Measurements from ENCODE around the gene EXOSC6. TPM values are rescaled to one million over a fixed set of nuclear protein-coding genes. Genes with fewer than 3 reads are reported as not detected.
"Not testable (repeated sequence)": the region's sequence is repeated elsewhere in the genome, so short reads cannot be mapped to it uniquely, and the experiment has no call there.

EXOSC6 gene
- total RNA-seq, 1 donor from 2014 or later: 55.2 TPM

GRCh38 chr16:70276392-70276791 is 24.7 kb upstream of the EXOSC6 start:
- no peak overlapping the region for H3K4me3 Mint-ChIP-seq (ENCODE audit: unreplicated experiment)
- TF ChIP-seq, protein P1, sequence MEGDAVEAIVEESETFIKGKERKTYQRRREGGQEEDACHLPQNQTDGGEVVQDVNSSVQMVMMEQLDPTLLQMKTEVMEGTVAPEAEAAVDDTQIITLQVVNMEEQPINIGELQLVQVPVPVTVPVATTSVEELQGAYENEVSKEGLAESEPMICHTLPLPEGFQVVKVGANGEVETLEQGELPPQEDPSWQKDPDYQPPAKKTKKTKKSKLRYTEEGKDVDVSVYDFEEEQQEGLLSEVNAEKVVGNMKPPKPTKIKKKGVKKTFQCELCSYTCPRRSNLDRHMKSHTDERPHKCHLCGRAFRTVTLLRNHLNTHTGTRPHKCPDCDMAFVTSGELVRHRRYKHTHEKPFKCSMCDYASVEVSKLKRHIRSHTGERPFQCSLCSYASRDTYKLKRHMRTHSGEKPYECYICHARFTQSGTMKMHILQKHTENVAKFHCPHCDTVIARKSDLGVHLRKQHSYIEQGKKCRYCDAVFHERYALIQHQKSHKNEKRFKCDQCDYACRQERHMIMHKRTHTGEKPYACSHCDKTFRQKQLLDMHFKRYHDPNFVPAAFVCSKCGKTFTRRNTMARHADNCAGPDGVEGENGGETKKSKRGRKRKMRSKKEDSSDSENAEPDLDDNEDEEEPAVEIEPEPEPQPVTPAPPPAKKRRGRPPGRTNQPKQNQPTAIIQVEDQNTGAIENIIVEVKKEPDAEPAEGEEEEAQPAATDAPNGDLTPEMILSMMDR (IDR thresholded peaks at IDR 0.05): no peak
- no peaks in the 10 kb centered on the region for H3K4me1 Mint-ChIP-seq (ENCODE audit: unreplicated experiment)
- H3K27me3 Mint-ChIP-seq (ENCODE audit: unreplicated experiment): no peaks in the 10 kb centered on the region
- peaks cover 54% of the 10 kb centered on the region for H3K36me3 Mint-ChIP-seq (ENCODE audit: unreplicated experiment)
- peak overlapping the region; percentile 1 for H3K27ac Mint-ChIP-seq (ENCODE audit: unreplicated experiment)
- DNase-seq (ENCODE audit: extremely low spot score, unreplicated experiment): no peak
- no peaks in the 10 kb centered on the region for H3K9me3 Mint-ChIP-seq (ENCODE audit: unreplicated experiment)

- H3K4me1 Mint-ChIP-seq (ENCODE audit: unreplicated experiment): no peaks in the 10 kb centered on the region
- DNase-seq (ENCODE audit: extremely low spot score, unreplicated experiment): no peak
- H3K27ac Mint-ChIP-seq (ENCODE audit: unreplicated experiment): no peak overlapping the region
- H3K36me3 Mint-ChIP-seq (ENCODE audit: unreplicated experiment): peaks cover 59% of the 10 kb centered on the region
- TF ChIP-seq, protein P1 (IDR thresholded peaks at IDR 0.05): no peak
- no peaks in the 10 kb centered on the region for H3K27me3 Mint-ChIP-seq (ENCODE audit: unreplicated experiment)
- H3K9me3 Mint-ChIP-seq (ENCODE audit: unreplicated experiment): no peaks in the 10 kb centered on the region
- no peak overlapping the region for H3K4me3 Mint-ChIP-seq (ENCODE audit: unreplicated experiment)
Observed at GRCh38 chr16:70271696-70272095, 20.0 kb upstream of the EXOSC6 start.

DNA sequence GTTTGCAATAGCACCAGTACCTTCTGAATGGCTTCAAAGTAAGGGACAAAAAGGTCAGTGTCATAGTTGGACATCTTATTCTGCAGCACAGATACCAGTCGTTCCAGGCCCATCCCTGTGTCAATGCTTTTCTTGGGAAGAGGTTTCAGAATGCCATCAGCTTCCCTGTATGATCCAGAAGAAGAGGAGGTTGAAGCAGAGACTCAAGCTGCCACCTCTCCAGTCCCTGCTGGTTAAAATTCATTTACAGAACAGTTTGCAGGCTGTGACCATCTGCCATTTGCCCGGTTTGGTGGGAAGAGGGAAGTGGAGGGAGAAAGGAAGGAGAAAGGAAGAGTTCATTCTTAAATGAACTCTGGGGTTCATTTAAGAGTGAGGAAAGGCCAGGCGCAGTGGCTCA is 18.4 kb upstream of the EXOSC6 start:
- H3K36me3 Mint-ChIP-seq (ENCODE audit: unreplicated experiment): peaks cover 60% of the 10 kb centered on the region

GRCh38 chr16:70269471-70269870 is 17.7 kb upstream of the EXOSC6 start:
- no peaks in the 10 kb centered on the region for H3K9me3 Mint-ChIP-seq (ENCODE audit: unreplicated experiment)
- DNase-seq (ENCODE audit: extremely low spot score, unreplicated experiment): no peak
- no peaks in the 10 kb centered on the region for H3K27me3 Mint-ChIP-seq (ENCODE audit: unreplicated experiment)
- no peaks in the 10 kb centered on the region for H3K4me1 Mint-ChIP-seq (ENCODE audit: unreplicated experiment)
- H3K4me3 Mint-ChIP-seq (ENCODE audit: unreplicated experiment): no peak overlapping the region
- peak overlapping the region; percentile 41 for H3K27ac Mint-ChIP-seq (ENCODE audit: unreplicated experiment)
- TF ChIP-seq, protein P1 (IDR thresholded peaks at IDR 0.05): no peak
- peaks cover 62% of the 10 kb centered on the region for H3K36me3 Mint-ChIP-seq (ENCODE audit: unreplicated experiment)

More for the DNA sequence above, 18.4 kb upstream of the EXOSC6 start:
- no peaks in the 10 kb centered on the region for H3K9me3 Mint-ChIP-seq (ENCODE audit: unreplicated experiment)
- TF ChIP-seq, protein P1 (IDR thresholded peaks at IDR 0.05): no peak
- H3K4me1 Mint-ChIP-seq (ENCODE audit: unreplicated experiment): no peaks in the 10 kb centered on the region
- no peak overlapping the region for H3K27ac Mint-ChIP-seq (ENCODE audit: unreplicated experiment)
- no peak for DNase-seq (ENCODE audit: extremely low spot score, unreplicated experiment)
- no peaks in the 10 kb centered on the region for H3K27me3 Mint-ChIP-seq (ENCODE audit: unreplicated experiment)
- no peak overlapping the region for H3K4me3 Mint-ChIP-seq (ENCODE audit: unreplicated experiment)

GRCh38 chr16:70267922-70268321 is 16.2 kb upstream of the EXOSC6 start:
- H3K27ac Mint-ChIP-seq (ENCODE audit: unreplicated experiment): peak overlapping the region; percentile 47
- DNase-seq (ENCODE audit: extremely low spot score, unreplicated experiment); H3K9me3 Mint-ChIP-seq (ENCODE audit: unreplicated experiment); H3K4me1 Mint-ChIP-seq (ENCODE audit: unreplicated experiment); H3K4me3 Mint-ChIP-seq (ENCODE audit: unreplicated experiment); H3K27me3 Mint-ChIP-seq (ENCODE audit: unreplicated experiment): not testable (repeated sequence)
- H3K36me3 Mint-ChIP-seq (ENCODE audit: unreplicated experiment): peaks cover 59% of the 10 kb centered on the region

DNA sequence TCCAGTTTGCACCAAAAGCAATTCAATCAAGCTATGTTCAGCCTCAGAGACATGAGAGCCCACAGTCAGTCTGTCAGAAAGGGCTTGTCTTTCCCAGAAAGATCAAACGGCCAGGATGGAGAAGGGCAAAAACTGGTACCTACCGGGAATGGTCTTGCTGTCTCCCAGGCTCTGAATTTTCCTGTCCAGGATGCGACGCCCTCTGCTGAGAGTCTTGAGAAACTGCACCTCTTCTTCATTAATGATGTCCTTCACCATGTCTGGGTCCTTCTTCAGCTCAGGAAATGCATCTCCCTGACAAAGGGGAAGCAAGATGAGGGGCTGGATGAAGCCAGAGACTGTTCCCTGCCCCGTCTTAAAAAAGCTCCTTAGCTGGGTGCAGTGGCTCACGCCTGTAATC is 15.8 kb upstream of the EXOSC6 start:
- H3K9me3 Mint-ChIP-seq (ENCODE audit: unreplicated experiment): no peaks in the 10 kb centered on the region
- H3K36me3 Mint-ChIP-seq (ENCODE audit: unreplicated experiment): peaks cover 57% of the 10 kb centered on the region
- no peak overlapping the region for H3K4me3 Mint-ChIP-seq (ENCODE audit: unreplicated experiment)
- DNase-seq (ENCODE audit: extremely low spot score, unreplicated experiment): no peak
- H3K27me3 Mint-ChIP-seq (ENCODE audit: unreplicated experiment): no peaks in the 10 kb centered on the region
- no peaks in the 10 kb centered on the region for H3K4me1 Mint-ChIP-seq (ENCODE audit: unreplicated experiment)
- TF ChIP-seq, protein P1 (IDR thresholded peaks at IDR 0.05): peak; percentile 56
- peak overlapping the region; percentile 34 for H3K27ac Mint-ChIP-seq (ENCODE audit: unreplicated experiment)

DNA sequence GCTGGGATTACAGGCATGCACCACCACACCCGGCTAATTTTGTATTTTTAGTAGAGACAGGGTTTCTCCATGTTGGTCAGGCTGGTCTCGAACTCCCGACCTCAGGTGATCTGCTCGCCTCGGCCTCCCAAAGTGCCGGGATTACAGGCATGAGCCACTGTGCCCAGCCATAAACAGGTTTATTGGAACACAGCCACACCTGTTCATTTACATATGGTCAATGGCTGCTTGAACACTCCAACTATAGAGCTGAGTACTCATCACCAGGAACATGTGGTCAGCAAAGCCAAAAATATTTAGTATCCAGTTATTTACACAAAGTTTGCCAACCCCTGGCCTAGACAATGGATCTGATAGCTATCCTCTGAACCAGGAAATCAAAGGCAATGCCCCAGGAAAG is 8.2 kb upstream of the EXOSC6 start:
- H3K4me3 Mint-ChIP-seq (ENCODE audit: unreplicated experiment); H3K4me1 Mint-ChIP-seq (ENCODE audit: unreplicated experiment); H3K27ac Mint-ChIP-seq (ENCODE audit: unreplicated experiment); H3K9me3 Mint-ChIP-seq (ENCODE audit: unreplicated experiment); H3K27me3 Mint-ChIP-seq (ENCODE audit: unreplicated experiment); DNase-seq (ENCODE audit: extremely low spot score, unreplicated experiment): not testable (repeated sequence)
- peaks cover 47% of the 10 kb centered on the region for H3K36me3 Mint-ChIP-seq (ENCODE audit: unreplicated experiment)
